ENCODE results near the gene NDUFB10.

NDUFB10 gene

DNA sequence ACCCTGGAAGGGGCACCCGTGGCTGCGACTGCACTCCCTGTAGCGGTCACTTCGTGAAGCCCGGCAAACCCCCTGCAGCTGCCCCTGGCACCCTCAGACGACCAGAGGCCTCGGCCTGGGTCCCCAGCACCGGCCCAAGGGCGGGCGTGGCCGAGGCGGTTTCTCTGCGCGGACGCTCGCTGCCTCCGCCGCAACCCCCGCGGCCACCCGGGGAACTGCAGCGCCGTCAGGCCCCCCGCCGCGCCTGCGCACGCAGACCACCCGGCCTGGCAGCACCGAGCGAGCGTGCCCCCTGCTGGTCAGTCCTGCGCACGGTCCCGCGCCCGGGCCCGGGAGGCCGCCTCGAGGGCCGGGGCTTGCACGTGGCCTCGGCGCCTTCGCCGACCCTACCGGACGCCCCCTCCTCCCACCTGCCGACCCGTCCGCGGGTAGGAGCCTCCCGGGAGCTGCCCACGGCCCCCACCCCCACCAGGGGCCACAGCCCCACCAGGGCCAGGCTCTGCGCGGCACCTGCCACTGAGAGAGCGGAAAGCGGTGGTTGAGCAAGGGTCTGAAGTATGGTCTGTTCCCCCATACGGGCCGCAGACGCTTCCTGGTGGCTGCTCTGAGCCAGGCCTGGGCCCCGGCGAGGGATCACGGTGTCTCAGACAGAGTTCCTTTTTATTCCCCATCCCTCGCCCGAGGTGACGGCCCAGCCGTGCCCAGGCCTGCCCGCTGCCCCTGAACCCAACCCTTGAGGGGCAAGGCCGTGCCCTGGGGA is 29.6 kb upstream of the NDUFB10 start:
- intact Hi-C loops (cut with DNase I; ENCODE audit: low total_unique reads): loop anchor here (5.0 kb wide), 1 partner anchor 67 kb away; no protein-coding TSS in a partner anchor
- DNase-seq: peak; percentile 77 to 91
- Histone ChIP-seq H3K9me3 (no peaks in the 10 kb centered on the region), H3K27ac (peak overlapping the region; percentile 46 to 68), H3K4me1 (peaks cover 0 to 11% (median 10%) of the 10 kb centered on the region in 4 donors), H3K4me3 (peak overlapping the region; percentile 53 to 67), H3K27me3 (peaks cover 0 to 20% of the 10 kb centered on the region in 2 donors), H3K36me3 (no peaks in the 10 kb centered on the region)
- TF ChIP-seq, protein P1, sequence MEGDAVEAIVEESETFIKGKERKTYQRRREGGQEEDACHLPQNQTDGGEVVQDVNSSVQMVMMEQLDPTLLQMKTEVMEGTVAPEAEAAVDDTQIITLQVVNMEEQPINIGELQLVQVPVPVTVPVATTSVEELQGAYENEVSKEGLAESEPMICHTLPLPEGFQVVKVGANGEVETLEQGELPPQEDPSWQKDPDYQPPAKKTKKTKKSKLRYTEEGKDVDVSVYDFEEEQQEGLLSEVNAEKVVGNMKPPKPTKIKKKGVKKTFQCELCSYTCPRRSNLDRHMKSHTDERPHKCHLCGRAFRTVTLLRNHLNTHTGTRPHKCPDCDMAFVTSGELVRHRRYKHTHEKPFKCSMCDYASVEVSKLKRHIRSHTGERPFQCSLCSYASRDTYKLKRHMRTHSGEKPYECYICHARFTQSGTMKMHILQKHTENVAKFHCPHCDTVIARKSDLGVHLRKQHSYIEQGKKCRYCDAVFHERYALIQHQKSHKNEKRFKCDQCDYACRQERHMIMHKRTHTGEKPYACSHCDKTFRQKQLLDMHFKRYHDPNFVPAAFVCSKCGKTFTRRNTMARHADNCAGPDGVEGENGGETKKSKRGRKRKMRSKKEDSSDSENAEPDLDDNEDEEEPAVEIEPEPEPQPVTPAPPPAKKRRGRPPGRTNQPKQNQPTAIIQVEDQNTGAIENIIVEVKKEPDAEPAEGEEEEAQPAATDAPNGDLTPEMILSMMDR (IDR thresholded peaks at IDR 0.05): peak; percentile 98 to 100

DNA sequence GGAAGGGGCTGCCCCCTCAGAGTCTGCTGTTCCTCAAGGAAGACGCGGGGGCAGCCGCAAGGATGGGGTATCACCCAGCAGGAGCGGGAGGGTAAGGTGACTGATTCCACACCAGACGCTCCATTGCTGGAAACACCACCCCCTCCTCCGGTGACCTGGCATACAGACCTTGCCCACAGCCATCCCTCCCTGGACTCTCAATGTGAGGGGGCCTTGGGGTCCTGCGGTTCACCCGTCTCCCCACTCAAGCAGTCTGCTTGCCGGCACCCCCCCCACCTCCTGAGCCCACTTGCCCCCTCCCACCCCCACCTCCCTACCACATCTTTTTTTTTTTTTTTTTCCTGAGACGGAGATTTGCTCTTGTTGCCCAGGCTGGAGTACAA is 29.0 kb upstream of the NDUFB10 start:
- H3K9me3 ChIP-seq: no peaks in the 10 kb centered on the region
- H3K36me3 ChIP-seq: no peaks in the 10 kb centered on the region
- peaks cover 0 to 11% (median 10%) of the 10 kb centered on the region in 4 donors for H3K4me1 ChIP-seq
- H3K4me3 ChIP-seq: no peak overlapping the region
- intact Hi-C loops (cut with DNase I; ENCODE audit: low total_unique reads): loop anchor here (5.0 kb wide), 1 partner anchor 68 kb away; no protein-coding TSS in a partner anchor
- peaks cover 0 to 15% of the 10 kb centered on the region in 2 donors for H3K27me3 ChIP-seq
- H3K27ac ChIP-seq: no peak overlapping the region
- no peak for DNase-seq
- TF ChIP-seq, protein P1 (IDR thresholded peaks at IDR 0.05): no peak

DNA sequence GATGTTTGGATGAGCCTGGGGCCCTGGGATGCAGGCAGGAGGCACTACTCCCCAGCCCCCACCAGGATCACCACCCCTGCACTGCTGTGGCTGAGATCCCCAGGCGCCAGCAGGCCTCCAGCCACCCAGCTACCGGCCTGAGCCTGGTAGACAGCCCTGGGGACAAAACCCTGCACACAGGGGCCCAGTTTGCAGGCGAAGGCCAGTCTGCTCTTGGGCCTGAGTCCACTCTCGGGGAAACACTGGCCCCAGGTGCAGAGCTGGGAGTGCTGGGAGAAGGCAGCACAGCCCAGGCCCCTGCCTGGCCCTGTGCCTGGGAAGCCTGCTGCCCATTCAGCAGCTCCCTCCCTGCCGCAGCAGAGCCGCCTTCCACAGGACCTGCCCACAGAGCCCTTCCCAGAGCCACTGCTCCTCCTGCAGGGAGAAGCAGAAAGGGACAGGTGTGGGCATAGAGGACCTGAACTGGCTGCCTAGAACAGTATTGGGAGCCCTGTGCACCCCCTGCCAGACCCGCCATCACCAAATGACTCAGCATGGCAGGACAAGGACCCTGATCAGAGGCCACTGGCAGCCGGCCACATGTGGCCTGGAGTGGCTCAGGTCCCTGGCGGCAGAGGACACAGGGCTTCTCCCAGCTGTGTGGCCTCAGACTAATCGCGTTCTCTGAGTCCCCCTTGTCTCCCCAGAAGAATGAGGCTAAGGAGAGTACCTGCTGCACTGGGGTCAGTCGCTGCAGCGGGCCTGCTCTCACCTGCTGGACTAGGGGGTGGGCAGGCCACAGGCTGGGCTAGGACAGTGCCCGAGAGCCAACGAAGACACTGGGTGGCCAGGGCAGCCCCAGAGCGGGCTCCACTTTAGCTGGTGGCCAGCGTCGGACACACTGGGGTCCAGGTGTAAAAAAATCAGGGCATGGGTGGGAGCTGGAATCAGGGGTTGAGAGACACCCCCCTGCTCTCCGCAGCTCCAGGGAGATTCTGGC is 27.0 kb upstream of the NDUFB10 start:
- no peak overlapping the region for H3K27ac ChIP-seq
- H3K4me1 ChIP-seq: peaks cover 0 to 11% (median 10%) of the 10 kb centered on the region in 4 donors
- H3K27me3 ChIP-seq: peaks cover 0 to 7% of the 10 kb centered on the region in 2 donors
- H3K36me3 ChIP-seq: peaks cover 6 to 7% (median 6%) of the 10 kb centered on the region in 3 donors
- intact Hi-C loops (cut with DNase I; ENCODE audit: low total_unique reads): loop anchor here (5.0 kb wide), 1 partner anchor 70 kb away; no protein-coding TSS in a partner anchor
- H3K9me3 ChIP-seq: no peaks in the 10 kb centered on the region
- TF ChIP-seq, protein P1 (IDR thresholded peaks at IDR 0.05): no peak
- no peak overlapping the region for H3K4me3 ChIP-seq
- no peak for DNase-seq

DNA sequence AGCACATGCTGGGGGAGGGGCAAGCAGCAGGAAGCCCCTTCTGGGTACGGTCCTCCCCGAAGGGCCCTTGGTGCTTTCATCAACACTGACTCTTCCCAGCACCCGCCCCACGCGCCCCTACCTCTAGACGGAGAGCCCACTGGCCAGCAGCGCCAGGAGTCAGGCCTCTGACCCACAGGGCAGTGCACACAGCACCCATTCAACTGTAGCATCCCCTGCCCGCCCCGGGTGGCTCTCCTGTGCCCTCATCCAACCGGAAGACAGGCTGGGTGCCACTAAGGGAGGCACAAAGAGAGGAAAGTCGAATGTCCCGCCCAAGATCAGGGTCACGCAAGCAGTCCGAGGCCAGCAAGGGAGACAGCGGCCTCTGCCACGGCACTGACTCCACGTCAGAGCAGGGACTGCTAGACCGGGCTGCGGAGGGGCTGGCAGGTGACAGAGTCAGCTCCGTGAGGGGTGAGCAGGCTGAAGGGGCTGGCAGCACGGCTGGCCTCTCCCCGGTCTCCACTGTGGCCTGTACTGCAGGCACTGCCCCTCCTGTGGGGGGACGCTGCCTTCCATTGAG is 26.2 kb upstream of the NDUFB10 start:
- peaks cover 0 to 11% (median 10%) of the 10 kb centered on the region in 4 donors for H3K4me1 ChIP-seq
- peaks cover 14 to 15% (median 14%) of the 10 kb centered on the region in 3 donors for H3K36me3 ChIP-seq
- no peak overlapping the region for H3K27ac ChIP-seq
- peaks cover 0 to 7% of the 10 kb centered on the region in 2 donors for H3K27me3 ChIP-seq
- H3K9me3 ChIP-seq: no peaks in the 10 kb centered on the region
- no peak for DNase-seq
- TF ChIP-seq, protein P1 (IDR thresholded peaks at IDR 0.05): no peak
- no peak overlapping the region for H3K4me3 ChIP-seq
- intact Hi-C loops (cut with DNase I; ENCODE audit: low total_unique reads): loop anchor here (5.0 kb wide), 1 partner anchor 71 kb away; no protein-coding TSS in a partner anchor

DNA sequence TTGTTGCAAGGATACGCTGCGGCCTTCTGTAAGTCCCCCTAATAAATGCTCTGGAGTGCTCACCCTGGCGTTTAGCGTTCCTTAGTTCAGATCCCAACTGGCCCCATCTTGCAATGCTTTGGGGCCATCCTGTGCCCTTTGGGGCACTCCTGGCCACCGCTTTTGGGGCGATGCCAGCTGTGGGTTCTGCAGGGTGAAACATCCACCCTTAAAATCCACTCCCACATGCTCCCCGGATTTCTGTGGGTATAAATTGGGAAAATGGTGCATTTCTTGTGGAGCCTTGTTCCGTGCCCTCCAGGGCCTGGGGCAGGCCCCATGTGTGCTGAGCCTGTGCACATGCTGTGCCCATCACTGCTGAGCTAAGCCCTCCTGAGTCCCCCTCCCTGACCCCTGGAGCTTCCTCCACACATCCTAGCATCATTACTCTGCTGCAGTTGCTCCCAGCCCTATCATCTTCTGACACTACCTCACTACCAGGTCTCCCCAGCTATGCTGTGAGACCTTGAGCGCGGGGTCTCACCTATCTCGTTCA is 22.3 kb upstream of the NDUFB10 start:
- H3K4me3 ChIP-seq: no peak overlapping the region
- peaks cover 0 to 4% of the 10 kb centered on the region in 2 donors for H3K27me3 ChIP-seq
- peaks cover 3 to 13% (median 8%) of the 10 kb centered on the region in 4 donors for H3K4me1 ChIP-seq
- H3K27ac ChIP-seq: no peak overlapping the region
- peaks cover 40 to 46% (median 46%) of the 10 kb centered on the region in 3 donors for H3K36me3 ChIP-seq
- TF ChIP-seq, protein P1 (IDR thresholded peaks at IDR 0.05): no peak
- no peak for DNase-seq
- H3K9me3 ChIP-seq: no peaks in the 10 kb centered on the region
- intact Hi-C loops (cut with DNase I; ENCODE audit: low total_unique reads): no loop called here

All from tibial artery (tissue), 4 donors.